ENCODE results near the gene THEM5. TPM values are rescaled to one million over a fixed set of nuclear protein-coding genes. Genes with fewer than 3 reads are reported as not detected.

The THEM5 gene
- total RNA-seq, 1 donor from 2014 or later: not detected

GRCh38 chr1:151867765-151868411 is 14.4 kb upstream of the THEM5 start:
- H3K27me3 Mint-ChIP-seq (ENCODE audit: low read depth): peaks cover 2% of the 10 kb centered on the region
- DNase-seq (ENCODE audit: low spot score in 2 of 2, unreplicated experiment in 2 of 2): no peak

GRCh38 chr1:151867321-151867720 is 13.8 kb upstream of the THEM5 start:
- no peaks in the 10 kb centered on the region for H3K4me1 Mint-ChIP-seq
- no peaks in the 10 kb centered on the region for H3K9me3 Mint-ChIP-seq
- H3K27ac Mint-ChIP-seq: no peak overlapping the region
- H3K36me3 Mint-ChIP-seq: no peaks in the 10 kb centered on the region
- no peak for DNase-seq (ENCODE audit: low spot score in 2 of 2, unreplicated experiment in 2 of 2)
- TF ChIP-seq CTCF (IDR thresholded peaks at IDR 0.05; ENCODE audit: unreplicated experiment): no peak
- H3K4me3 Mint-ChIP-seq: no peak overlapping the region
- peaks cover 2% of the 10 kb centered on the region for H3K27me3 Mint-ChIP-seq (ENCODE audit: low read depth)

More at GRCh38 chr1:151867765-151868411, 14.4 kb upstream of the THEM5 start:
- no peaks in the 10 kb centered on the region for H3K9me3 Mint-ChIP-seq
- no peak overlapping the region for H3K4me3 Mint-ChIP-seq
- no peaks in the 10 kb centered on the region for H3K4me1 Mint-ChIP-seq
- no peak for TF ChIP-seq CTCF (IDR thresholded peaks at IDR 0.05; ENCODE audit: unreplicated experiment)
- H3K36me3 Mint-ChIP-seq: peaks cover under 1% of the 10 kb centered on the region
- H3K27ac Mint-ChIP-seq: no peak overlapping the region

- Mint-ChIP-seq H3K4me1 (peaks cover 6% of the 10 kb centered on the region), H3K27me3 (ENCODE audit: low read depth) (peaks cover 2% of the 10 kb centered on the region), H3K9me3 (no peaks in the 10 kb centered on the region), H3K27ac (no peak overlapping the region), H3K4me3 (no peak overlapping the region), H3K36me3 (no peaks in the 10 kb centered on the region)
- no peak for DNase-seq (ENCODE audit: low spot score in 2 of 2, unreplicated experiment in 2 of 2)
- TF ChIP-seq CTCF (IDR thresholded peaks at IDR 0.05; ENCODE audit: unreplicated experiment): no peak
Measured at GRCh38 chr1:151864411-151864810, 10.9 kb upstream of the THEM5 start.

GRCh38 chr1:151862604-151863003 is 9.1 kb upstream of the THEM5 start:
- H3K36me3 Mint-ChIP-seq: no peaks in the 10 kb centered on the region
- no peak overlapping the region for H3K4me3 Mint-ChIP-seq
- peaks cover 8% of the 10 kb centered on the region for H3K4me1 Mint-ChIP-seq
- TF ChIP-seq CTCF (IDR thresholded peaks at IDR 0.05; ENCODE audit: unreplicated experiment): no peak
- H3K9me3 Mint-ChIP-seq: no peaks in the 10 kb centered on the region
- no peak overlapping the region for H3K27ac Mint-ChIP-seq
- peaks cover 2% of the 10 kb centered on the region for H3K27me3 Mint-ChIP-seq (ENCODE audit: low read depth)
- no peak for DNase-seq (ENCODE audit: low spot score in 2 of 2, unreplicated experiment in 2 of 2)

- no peaks in the 10 kb centered on the region for H3K9me3 Mint-ChIP-seq
- peaks cover 16% of the 10 kb centered on the region for H3K4me1 Mint-ChIP-seq
- peaks cover 2% of the 10 kb centered on the region for H3K27me3 Mint-ChIP-seq (ENCODE audit: low read depth)
- no peak overlapping the region for H3K4me3 Mint-ChIP-seq
- no peak for TF ChIP-seq CTCF (IDR thresholded peaks at IDR 0.05; ENCODE audit: unreplicated experiment)
- no peak for DNase-seq (ENCODE audit: low spot score in 2 of 2, unreplicated experiment in 2 of 2)
- H3K27ac Mint-ChIP-seq: peak overlapping the region; percentile 31
- H3K36me3 Mint-ChIP-seq: no peaks in the 10 kb centered on the region
Measured at GRCh38 chr1:151860504-151861187, 7.1 kb upstream of the THEM5 start.
